Islet of Langerhans (tissue), 1 donor: ENCODE results near the gene KRT4.
"Not testable (repeated sequence)": the region's sequence is repeated elsewhere in the genome, so short reads cannot be mapped to it uniquely, and the experiment has no call there.

Source experiments
- FAIRE-seq: peaks from one replicate; lab custom pipeline; 2011; peaks lifted over from hg19 to GRCh38; lab: Jason Lieb, UNC

KRT4 gene

DNA sequence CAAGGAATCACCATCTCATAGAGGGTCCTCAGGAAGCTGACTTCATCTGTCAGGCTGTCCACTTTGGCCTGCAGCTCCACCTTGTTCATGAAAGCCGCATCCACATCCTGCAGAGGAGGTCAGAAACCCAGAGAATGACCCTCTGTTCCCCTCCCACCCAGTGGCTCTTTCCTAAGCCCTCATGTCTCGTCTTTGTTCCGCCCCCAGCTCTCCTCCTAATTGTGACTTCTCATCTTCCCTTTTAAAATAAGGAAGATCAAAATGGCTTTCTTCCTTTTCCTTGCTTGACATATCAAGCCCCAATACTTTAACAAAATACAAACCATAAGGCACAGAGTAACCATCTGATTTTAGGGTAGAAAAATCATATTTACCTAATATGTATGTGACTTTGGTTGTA lies 41.1 kb downstream of the KRT4 start:
- no peak for FAIRE-seq

DNA sequence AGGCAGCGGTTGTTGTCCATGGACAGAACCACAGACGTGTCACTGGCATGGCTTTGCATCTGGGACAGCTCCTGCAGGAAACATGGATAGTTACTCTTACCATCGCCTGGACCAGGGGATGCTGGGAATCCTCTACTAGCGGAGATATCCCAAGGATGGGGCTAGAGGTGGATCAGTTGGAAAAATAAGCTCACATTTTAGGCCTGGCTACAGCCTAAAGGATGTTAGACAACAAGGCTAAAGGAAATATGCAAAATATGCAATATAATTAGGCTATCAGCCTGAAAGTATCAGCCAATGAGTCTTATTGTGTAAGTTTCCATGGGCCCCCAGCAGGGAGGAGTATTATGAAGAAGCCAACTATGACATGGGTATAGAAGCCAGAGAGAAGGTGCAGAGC lies 41.7 kb downstream of the KRT4 start:
- no peak for FAIRE-seq

DNA sequence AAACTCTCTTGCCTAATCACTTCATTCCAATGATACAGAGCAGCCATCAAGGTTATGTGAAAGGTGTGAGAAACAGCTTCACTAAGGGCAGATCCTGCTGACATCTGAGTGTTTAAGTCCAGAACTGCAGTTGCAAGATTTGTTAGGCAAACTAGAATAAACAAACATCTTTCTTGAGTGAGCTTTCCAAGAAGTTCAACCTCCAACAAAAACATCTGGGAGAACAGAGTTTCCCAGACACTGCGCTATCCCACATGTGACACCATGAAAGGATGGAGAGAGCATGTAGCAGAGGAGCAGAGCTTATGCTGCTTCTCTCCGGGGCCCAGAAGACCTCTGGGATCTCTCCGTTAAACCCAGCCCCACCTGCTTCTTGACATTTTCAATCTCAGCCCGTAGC lies 42.4 kb downstream of the KRT4 start:
- no peak for FAIRE-seq

DNA sequence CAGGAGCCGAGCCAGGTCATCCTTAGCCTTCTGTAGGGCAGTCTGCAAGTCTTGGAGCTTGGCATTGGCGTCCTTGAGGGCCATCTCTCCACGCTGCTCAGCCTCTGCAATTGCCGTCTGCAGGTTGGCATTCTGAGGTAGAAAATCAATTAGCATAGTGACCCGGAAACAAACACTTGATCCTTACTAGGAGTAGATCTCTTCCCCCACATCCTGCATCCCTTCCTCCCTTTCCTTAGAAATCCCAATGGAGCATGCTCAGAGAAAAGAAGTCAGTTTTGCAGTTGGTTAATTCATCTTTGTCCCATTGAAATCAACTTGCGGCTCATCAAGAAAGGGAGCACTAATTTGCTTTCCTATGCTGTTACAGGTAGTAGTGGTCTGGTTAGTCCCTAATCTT lies 42.8 kb downstream of the KRT4 start:
- no peak for FAIRE-seq

DNA sequence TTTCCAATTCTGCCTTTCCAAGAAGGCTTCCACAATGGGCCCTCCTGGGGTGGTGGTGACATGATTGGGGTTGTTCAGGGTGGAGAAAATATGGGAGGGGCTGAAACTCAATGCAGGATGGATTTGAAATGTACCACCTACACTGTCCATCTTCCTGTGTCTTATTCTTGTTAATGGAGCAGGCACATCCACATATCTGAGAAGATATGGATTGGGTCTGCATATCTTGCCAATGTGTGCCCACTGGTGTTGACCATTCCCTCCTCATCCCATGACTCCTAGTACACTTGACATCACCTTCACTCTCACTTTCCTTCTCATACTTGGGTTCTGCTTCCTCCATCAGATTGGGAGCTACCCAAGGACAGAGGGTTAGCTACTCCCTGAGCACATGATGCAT lies 44.0 kb downstream of the KRT4 start:
- no peak for FAIRE-seq

DNA sequence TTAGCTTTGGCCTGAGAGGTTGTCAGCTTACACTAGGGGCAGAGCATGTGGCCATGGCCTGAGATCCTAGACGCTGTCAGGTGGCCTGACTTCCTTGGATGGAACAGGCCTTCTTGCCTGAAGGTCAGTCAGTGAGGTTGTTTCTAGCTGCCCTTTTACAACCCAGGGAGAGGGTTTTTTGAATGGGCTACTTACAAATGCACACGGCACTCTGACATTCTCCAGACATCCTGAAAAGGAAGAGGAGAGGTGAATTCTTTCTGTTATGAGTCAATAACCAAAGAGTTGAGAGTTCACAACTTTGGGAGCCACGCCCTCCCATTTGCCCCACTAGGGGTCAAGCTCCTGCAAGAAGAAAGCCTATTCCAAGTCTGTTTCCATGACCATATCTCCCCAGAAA lies 44.6 kb downstream of the KRT4 start:
- no peak for FAIRE-seq

DNA sequence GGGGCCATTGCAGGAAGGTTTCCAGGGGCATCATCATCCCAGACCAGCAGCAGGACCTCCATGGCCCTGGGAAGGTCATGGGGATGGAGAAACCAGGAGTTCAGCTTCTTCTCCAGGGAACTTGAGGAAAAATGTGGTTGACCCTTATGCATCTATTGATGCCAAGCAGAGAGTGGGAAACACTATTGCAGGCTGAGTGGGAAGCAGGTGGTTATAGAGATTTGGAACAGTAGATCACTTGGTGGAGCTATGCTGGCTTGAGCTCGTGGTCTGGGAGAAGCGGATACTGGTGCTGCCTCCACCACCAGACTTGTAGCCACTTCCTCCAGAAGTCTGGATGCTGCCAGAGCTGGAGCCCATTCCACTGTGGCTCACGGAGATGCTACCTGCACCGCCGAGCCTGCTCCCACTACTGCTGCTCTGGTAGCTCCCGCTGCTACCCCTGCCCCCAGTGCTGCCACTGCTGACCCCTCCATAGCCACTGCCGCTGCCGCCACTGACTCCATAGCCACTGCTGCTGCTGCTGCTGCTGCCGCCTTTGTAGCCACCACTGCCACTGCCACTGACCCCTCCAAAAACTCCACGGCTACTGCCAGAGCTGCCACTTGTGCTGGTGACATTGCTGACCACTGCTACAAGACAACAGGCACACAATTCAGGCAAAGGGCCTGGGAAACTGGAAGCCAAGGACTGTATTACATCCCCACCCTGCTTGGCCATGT lies 45.3 kb downstream of the KRT4 start:
- FAIRE-seq, result no peak

DNA sequence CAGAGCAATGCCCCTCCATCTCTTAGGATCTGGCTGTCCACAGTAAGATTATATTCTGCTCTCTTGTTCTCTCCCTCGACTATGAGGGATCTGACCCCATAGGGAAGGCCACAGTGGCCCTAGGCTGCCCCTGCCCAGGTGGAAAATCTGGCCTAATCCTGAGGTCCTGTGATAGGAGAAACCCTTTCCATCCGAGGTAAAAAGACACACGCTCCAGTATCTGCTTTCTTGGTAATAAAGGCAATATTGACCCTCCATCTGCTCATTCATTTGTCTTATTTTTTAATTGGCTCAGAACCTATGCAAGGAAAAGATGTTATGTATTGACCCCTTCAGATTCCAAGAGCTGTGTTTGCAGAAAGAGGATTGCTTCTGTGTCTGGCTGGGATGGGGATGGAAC lies 46.5 kb downstream of the KRT4 start:
- FAIRE-seq, result no peak

DNA sequence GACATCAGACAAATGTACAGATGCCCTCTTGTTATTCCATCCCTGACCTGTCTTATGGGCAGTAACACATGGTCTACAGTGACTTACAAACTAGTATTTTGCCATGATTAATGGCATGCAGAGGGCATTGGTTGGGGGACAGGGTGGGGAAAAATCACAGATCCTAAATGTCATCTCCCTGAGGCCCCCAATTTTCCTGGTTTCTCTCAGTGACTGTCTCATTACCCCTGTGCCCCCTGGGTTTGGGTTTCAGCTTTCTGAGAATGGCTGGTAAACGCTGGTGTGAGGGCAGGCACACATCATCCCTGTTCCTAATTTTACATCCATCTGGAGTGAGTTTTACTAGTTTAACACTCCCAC lies 46.9 kb downstream of the KRT4 start:
- FAIRE-seq, result no peak

DNA sequence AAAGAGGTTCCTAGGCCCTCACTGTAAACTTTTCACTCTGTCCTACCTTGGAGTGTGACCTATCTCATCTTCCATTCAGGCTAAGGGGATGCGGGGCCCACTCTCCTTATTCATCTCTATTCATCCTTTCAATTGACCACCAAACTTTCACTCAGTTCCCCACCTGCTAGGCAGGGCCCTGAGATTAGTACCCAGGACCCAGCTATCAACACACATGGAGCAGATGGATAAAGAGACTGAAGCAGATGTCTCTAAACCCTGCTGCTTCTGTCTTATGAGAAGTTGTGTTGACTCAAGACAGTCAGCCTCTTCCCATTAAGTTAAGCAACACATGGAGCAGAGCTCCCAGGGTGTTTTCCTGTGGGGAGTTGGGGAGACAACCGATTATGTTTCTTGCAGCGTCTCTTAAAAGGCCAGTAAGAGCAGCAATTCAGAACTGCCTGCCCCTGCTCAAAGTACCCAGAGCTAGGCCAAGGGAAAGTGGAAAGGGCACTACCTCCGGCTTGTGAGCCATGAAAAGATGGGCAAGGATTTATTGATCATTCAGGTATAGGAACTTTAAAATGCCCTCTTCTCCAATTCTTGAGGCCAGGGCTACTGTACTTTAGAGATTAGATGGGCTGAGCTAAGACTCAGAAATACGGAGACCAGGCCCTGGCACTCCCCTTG lies 47.4 kb downstream of the KRT4 start:
- no peak for FAIRE-seq

DNA sequence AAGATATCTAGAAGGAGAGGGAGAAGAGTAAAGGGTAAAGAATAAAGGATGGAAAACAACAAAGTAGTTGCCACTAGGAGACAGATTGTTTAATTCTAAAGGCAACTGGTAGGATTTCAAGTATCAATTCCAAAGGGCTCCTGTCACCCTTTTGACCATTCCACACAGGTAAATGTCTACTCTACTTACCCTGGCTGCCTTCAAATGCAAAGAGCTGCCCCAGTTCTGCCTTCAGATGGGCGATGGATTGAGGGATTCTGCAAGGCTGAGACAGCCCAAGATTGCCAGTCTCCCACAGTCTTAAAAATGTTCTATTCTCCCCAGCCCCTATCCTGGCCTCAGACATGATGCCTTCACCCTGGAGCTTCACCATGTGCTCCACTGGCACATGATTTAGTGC lies 48.2 kb downstream of the KRT4 start:
- FAIRE-seq, result no peak

DNA sequence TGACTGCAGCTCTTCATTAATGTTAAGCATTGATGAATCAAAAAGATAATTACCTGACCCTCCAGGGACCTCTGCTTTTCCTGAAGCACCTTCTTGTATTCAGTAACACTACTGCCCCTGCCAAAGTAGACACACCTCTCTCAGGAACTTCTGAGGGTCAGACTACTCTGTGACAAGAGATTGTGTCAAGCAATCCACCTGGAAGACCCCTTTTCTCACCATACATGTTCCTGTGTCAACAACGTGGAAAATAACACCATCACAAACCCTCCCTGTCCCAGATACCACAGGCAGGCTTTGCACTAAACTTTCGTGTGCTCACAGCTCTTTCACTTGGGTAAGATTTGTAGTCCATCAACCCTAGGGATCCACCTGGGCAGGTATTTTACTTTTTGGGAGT lies 49.9 kb downstream of the KRT4 start:
- no peak for FAIRE-seq

DNA sequence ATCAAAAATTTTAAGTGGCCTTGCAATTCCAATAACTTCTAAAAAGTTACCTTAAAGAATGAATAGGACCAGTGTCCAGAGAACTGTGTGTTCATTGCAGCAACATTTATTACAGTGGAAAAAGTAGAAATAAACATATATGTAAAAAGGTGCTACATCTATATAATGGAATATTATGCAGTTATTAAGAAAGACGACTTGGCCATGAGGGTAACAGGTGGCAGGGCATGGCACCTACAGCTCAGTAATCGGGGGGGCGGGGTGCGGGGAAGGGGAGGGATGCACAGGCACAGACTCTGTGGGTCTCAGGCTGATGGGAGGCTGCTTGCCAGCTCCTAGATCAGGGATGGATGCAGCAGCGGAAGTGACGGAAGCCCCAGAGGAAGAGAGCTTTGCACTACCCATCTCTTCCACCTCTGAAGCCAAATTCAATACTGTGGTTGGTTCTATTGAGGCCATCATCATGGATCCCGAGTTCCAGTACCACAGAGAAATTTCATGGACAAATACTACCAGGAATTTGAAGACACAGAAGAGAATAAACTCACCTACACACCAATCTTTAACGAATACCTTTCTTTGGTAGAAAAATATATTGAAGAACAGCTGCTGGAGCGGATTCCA lies 50.8 kb downstream of the KRT4 start:
- FAIRE-seq, result no peak

DNA sequence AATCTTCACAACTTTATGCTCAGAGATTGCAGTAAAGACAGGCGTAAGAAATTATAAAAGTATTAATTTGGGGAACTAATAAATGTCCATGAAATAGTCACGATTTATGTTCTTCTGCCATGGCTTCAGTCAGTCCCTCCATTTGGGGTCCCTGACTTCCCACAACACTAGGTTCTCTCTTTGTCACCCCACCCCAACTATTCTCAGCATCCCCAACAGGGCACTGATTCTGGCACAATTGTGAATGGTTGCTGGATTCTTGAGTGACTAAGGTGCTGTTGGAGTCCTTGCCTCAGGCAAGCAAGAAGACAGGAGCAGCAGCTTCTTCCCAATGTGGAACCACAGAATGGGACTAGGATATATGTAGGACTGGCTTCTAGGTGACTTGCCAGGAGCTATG lies 52.1 kb downstream of the KRT4 start:
- no peak for FAIRE-seq

DNA sequence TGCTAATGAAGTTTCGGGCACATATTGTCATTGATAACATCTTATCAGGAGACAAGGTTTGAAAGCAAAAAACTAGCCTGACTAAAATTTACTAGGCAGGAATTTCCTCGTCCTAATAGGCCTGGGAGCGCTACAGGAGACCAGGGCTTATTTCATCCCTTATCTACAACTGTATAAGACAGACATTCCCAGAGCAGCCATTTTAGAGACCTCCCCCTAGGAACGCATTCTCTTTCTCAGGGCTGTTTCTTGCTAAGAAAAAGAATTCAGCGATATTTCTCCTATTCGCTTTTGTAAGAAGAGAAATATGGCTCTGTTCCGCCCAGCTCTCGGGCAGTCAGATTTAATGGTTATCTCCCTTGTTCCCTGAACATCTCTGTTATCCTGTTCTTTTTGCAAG lies 52.7 kb downstream of the KRT4 start:
- FAIRE-seq, result not testable (repeated sequence)

DNA sequence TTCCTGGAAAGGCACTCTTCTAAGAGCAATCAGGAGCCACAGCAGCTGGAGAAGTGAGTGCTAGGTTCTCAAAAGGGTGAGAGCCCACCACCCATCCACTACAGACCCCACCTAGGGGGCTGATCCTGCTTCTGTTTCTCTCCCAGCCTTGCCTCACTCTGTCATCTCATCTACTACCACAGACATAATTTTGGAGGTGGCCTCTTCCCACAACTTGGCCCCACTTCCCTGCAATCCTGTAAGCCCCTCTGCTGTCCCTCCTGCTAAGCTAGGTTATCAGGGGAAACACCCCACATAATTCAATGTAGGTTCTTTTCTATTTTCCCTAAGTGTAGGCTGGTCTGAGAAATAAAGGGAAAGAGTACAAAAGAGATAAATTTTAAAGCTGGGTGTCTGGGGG lies 53.3 kb downstream of the KRT4 start:
- no peak for FAIRE-seq

DNA sequence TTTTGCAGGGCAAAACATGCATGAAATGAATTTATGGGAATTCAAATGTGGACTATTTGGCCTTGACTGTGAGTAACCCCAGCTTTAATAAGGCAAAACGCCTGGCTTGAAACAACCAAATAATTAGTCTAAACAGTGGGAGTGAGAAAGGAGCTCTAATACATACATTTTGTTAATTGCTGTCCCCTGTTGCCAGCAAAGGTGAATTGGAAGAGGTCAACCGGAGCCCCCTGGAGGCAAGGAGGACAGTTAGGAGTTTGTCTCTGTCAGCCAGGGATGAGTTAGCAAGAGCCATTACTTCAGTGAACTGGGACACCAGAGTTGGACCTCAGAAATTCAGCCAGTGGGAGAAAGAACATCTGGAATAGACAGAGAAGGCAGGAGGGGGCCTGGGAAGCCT lies 54.2 kb downstream of the KRT4 start:
- no peak for FAIRE-seq

DNA sequence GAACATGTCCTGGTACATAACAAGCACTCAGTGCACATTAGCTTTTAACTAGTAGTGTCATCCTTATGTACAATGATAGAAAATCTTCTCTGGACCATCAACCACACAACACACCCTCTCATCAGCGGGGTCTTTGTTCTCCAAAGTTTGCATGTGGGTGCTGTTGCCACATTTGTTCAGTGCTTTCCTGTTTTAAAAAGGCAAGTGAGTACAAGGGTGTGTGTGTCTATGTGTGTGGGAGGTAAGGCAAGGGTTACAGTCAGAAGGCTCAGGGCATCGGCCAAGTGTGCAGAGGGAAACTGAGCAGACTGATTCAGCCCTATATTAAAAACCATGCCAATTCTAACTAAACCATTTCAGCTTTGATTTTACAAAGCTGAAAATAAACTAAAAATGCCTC lies 54.7 kb downstream of the KRT4 start:
- no peak for FAIRE-seq

DNA sequence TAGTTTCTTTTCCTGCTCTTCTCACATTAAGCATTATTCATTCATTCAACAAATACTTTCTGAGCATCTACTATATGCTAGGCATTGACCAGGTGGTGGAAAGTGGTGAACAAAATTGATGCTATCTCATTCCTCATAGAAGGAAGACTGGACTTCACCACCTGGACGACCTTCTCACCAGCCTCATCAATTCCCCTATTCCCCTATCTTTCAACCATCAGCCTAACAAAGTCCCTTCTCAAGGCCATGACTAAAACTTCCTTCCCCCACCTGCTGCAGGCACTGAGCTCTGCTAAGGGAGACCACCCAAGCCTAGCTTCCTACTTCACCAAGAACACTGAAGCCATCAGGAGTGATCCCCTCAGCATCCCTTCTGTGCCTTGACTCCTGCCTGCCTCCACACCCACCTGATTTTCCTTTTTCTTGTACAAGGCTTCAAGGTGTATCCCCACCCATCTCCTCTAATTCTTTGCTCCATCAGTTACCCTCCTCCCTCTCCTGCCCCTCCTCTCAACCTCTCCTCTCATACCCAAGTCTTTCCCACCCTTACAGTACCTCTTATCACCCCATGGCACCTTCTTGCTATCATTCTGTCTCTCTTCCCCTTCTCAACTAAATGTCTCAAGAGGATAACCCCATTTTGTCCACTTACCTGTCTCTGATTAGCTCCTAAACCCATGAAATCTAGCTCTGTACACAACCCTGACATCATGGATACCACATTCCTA lies 56.3 kb downstream of the KRT4 start:
- no peak for FAIRE-seq
